Spinal cord (tissue), 10 donors: ENCODE results near the gene KRTAP1-3. TPM values are rescaled to one million over a fixed set of nuclear protein-coding genes. Genes with fewer than 3 reads are reported as not detected.
A peak's percentile ranks its signal among the peaks of the same experiment; 100 is the strongest.

ENCODE experiments used
- DNase-seq, 6 donors: peaks; one replicate each; pipeline versions ENCODE4 v3.0.0 to v3.0.0-alpha.2; 2013 to 2015; ENCODE audit warnings: low spot score in 6 of 6, low read depth in 4 of 6
- H3K27ac ChIP-seq: one replicate; pipeline ENCODE4 v1.5.1; 2013; ENCODE audit warnings: low read depth, low read length, control low read depth
- H3K27me3 ChIP-seq: one replicate; pipeline ENCODE4 v1.6.1; 2013; ENCODE audit warnings: low read length; ENCODE audit not compliant: control insufficient read depth, insufficient read depth
- H3K36me3 ChIP-seq: one replicate; pipeline ENCODE4 v1.6.1; 2013; ENCODE audit warnings: low read length; ENCODE audit not compliant: control insufficient read depth, insufficient read depth
- H3K4me1 ChIP-seq: one replicate; pipeline ENCODE4 v1.6.1; 2013; ENCODE audit warnings: low read length; ENCODE audit not compliant: control insufficient read depth, insufficient read depth
- H3K4me3 ChIP-seq: one replicate; pipeline ENCODE4 v1.5.1; 2013; ENCODE audit warnings: low read depth, low read length, control low read depth
- H3K9me3 ChIP-seq: one replicate; pipeline ENCODE4 v1.6.1; 2013; ENCODE audit warnings: low read length; ENCODE audit not compliant: control insufficient read depth, insufficient read depth
- WGBS: methylation state at CpG from one replicate; pipeline ENCODE4 v1.1.5; 2013; ENCODE audit warnings: missing lambda C conversion rate; ENCODE audit not compliant: insufficient coverage; 5-methylcytosine and 5-hydroxymethylcytosine counted together
- polyA plus RNA-seq, 2 donors: library from polyadenylated mRNA; unstranded; fragments of 120-200 nt; gene quantifications; one replicate each; pipeline ENCODE4 v1.2.1, GENCODE V29; 2013; ENCODE audit not compliant: insufficient read length in 2 of 2
- total RNA-seq, 2 donors: library from RNA; depleted of rRNA in 1 of 2; stranded (reverse); fragments of 120-200 nt in 1 of 2; fragments of >200 nt in 1 of 2; gene quantifications; one replicate each; pipeline versions ENCODE4 v1.2.3 to v1.2.4, GENCODE V29; 2013 to 2014
- donor health status: healthy.

KRTAP1-3 gene
- total and polyA plus RNA-seq, 4 donors, result not detected

DNA sequence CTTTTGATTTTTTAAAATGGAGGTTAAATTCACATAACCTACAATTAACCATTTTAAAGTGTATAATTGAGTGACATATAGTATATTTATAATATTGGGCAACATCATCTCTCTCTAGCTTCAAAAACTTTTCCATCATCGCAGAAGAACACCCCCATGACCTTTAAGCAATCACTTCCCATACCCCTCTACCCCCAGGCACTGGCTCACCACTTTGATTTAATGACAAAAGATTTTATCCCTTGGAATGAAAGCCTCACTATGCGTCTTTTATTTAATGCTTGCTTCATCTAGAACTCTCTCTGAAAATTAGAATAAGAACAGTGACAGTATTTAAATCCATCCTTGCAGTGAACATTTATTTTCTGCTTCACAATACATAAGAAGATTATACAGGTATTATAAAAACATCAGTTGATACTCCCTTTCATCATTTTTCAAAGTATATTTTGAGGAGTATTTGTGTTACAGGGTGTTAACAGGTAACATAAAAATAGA lies 3.2 kb upstream of the KRTAP1-3 start:
- Histone ChIP-seq H3K36me3 (no peaks in the 10 kb centered on the region), H3K4me3 (no peak overlapping the region), H3K27me3 (no peaks in the 10 kb centered on the region), H3K4me1 (no peaks in the 10 kb centered on the region), H3K27ac (no peak overlapping the region), H3K9me3 (no peaks in the 10 kb centered on the region)
- WGBS, result 63% methylated on average over 1 of the region's 2 CpGs
- DNase-seq, result no peak

DNA sequence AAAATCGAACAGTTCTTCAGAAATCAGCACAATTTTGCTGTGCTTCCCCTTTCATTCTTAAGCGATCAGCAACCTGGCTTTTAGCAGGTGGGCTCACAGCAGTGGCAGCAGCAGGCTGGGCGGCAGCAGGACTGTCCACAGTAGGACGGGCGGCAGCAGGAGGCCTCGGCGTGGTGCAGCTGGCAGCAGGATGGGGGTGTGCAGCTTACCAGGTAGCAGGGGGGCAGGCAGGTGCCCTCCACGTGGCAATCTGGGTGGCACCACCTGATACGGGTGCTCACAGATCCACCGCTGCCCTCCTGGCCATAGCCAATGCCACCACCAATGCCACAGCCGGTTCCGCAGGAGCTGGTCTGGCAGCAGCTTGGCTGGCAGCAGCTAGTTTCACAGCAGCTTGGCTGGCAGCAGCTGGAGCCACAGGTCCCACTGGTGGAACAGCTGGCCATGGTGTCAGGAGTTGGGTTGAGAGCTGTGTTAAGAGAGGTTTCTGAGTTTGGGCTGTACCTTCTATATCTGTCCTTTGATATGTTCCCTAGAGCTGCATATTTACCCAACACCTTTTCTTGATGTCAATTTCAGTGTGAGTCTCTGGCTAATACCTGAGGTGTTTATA lies 4.9 kb downstream of the KRTAP1-3 start, which contains the start of gene KRTAP1-4:
KRTAP1-4 (minus strand) TSS at position 563 of the 613 bp plus-strand sequence; CDS start at position 446, 117 bp downstream.
- no peak within 1 kb of the TSS for H3K4me3 ChIP-seq
- DNase-seq, result no peak
- H3K36me3 ChIP-seq, result no peaks in the 10 kb centered on the region
- no peaks in the 10 kb centered on the region for H3K9me3 ChIP-seq
- 78% methylated on average over 10 of the region's 12 CpGs for WGBS
- no peaks in the 10 kb centered on the region for H3K27me3 ChIP-seq
- H3K4me1 ChIP-seq, result no peaks in the 10 kb centered on the region
- no peak within 1 kb of the TSS for H3K27ac ChIP-seq

DNA sequence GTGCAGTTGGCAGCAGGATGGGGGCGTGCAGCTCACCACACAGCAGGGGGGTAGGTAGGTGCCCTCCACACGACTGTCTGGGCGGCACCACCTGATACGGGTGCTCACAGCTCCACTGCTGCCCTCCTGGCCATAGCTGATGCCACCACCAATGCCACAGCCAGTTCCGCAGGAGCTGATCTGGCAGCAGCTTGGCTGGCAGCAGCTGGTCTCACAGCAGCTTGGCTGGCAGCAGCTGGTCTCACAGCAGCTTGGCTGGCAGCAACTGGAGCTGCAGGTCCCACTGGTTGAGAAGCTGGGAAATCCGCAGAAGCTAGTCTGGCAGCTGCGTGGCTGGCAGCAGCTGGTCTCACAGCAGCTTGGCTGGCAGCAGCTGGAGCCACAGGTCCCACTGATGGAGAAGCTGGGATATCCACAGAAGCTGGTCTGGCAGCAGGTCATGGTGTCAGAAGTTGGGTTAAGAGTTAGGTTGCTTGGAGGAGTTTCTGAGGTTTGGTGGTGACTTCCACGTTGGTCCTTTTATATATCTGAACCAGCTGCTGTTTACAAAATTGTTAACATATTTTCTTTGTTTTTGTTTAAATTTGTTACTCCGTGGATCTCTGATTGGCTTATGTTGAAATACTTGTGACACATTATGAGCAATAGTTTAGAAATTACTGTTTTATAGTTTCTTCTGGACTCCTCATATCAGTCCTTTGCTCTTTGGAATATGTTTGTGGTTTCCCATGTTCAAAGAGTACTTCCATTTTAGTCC lies 7.8 kb downstream of the KRTAP1-3 start, which contains the start of gene KRTAP1-5:
KRTAP1-5 (minus strand) TSS at position 494 of the 757 bp plus-strand sequence; CDS start at position 441, 53 bp downstream.
- Histone ChIP-seq H3K4me1 (no peaks in the 10 kb centered on the region), H3K27ac (no peak within 1 kb of the TSS), H3K27me3 (no peaks in the 10 kb centered on the region), H3K4me3 (no peak within 1 kb of the TSS), H3K36me3 (no peaks in the 10 kb centered on the region), H3K9me3 (no peaks in the 10 kb centered on the region)
- 77% methylated on average over 7 of the region's 9 CpGs for WGBS
- DNase-seq, result peak in 2 of 6 donors; percentile 4 to 65

DNA sequence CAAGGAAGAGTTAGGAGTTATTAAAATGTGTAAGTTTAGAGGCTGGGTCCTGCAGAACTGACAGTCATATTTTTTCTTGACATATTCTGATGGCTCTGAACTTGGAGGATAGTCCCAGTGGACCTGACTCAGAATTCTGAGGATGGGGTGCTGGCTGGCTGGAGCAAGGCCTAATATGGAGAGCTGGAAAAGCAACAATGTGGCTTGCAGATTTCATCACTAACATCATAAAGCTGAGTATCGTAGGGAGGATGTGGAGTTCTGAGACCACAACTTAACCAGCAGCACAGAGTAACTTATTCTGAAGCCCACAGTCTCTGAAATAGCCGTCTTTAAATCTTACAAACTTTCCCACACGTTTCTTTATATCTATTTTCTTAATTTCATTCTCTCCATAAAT lies 10.0 kb downstream of the KRTAP1-3 start:
- H3K4me3 ChIP-seq, result no peak overlapping the region
- H3K27ac ChIP-seq, result no peak overlapping the region
- no peaks in the 10 kb centered on the region for H3K36me3 ChIP-seq
- no peak for DNase-seq
- H3K4me1 ChIP-seq, result no peaks in the 10 kb centered on the region
- no peaks in the 10 kb centered on the region for H3K27me3 ChIP-seq
- WGBS, result 83% methylated on average over 1 of the region's 3 CpGs
- H3K9me3 ChIP-seq, result no peaks in the 10 kb centered on the region

DNA sequence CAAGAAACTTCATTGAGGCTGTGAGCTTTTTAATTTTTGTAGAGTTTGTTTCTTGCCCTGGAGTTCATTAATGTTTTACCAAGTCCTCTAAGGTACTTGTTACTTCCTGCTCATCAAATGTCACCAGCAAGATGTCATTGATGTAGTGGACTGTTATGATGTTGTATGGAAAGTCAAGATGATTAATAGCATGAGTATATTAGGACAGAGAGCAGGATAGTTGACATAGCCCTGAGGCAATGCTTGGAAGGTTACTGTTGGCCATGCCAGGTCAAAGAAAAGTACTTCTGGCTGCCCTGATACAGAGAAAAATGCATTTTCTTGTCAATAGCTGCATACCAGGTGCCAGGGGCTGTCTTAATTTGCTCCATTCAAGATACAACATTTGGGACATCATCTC lies 14.3 kb downstream of the KRTAP1-3 start:
- Histone ChIP-seq H3K4me3 (no peak overlapping the region), H3K9me3 (no peaks in the 10 kb centered on the region), H3K27ac (no peak overlapping the region), H3K36me3 (no peaks in the 10 kb centered on the region), H3K4me1 (no peaks in the 10 kb centered on the region), H3K27me3 (no peaks in the 10 kb centered on the region)
- DNase-seq, result no peak

DNA sequence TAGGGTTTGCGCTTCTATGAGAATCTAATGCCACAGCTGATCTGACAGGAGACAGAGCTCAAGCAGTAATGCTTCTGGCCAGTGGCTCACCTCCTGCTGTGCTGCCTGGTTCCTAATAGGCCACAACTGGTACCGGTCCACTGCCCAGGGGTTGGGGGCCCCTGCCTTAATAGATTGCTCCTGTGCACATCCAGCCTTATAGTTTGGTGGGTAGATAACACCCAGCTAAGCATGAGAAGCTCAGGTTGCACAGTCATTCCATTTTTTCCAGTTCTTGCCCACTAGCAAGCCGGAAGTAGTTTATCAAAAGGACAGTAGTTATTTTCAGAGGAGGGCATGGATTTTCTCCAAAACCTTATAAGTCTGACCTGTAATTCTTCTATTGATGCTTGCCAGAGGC lies 15.3 kb downstream of the KRTAP1-3 start:
- Histone ChIP-seq H3K4me3 (no peak overlapping the region), H3K27me3 (no peaks in the 10 kb centered on the region), H3K9me3 (no peaks in the 10 kb centered on the region), H3K27ac (no peak overlapping the region), H3K4me1 (no peaks in the 10 kb centered on the region), H3K36me3 (no peaks in the 10 kb centered on the region)
- DNase-seq, result no peak
- 86% methylated on average over 2 of the region's 3 CpGs for WGBS

DNA sequence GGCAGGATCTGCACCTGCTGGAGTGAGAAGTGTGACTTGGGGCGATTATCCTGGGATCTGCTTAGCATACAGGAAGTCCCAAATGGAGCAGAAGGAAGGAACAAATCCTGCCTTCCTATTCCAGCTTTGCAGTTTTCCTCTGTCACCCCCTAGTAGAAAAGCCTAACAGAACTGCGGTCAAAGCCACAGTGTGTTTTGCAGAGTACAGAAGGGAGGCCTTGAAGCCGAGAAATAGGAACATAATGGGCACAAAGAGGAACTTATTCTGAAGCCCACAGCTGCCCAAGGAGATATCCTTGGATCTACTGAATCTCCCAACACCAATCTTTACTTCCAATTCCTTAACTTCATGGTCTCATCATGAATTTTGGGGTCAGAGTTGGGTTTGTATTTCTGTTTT lies 16.1 kb downstream of the KRTAP1-3 start:
- no peaks in the 10 kb centered on the region for H3K27me3 ChIP-seq
- 80% methylated on average over 2 of the region's 3 CpGs for WGBS
- H3K27ac ChIP-seq, result no peak overlapping the region

DNA sequence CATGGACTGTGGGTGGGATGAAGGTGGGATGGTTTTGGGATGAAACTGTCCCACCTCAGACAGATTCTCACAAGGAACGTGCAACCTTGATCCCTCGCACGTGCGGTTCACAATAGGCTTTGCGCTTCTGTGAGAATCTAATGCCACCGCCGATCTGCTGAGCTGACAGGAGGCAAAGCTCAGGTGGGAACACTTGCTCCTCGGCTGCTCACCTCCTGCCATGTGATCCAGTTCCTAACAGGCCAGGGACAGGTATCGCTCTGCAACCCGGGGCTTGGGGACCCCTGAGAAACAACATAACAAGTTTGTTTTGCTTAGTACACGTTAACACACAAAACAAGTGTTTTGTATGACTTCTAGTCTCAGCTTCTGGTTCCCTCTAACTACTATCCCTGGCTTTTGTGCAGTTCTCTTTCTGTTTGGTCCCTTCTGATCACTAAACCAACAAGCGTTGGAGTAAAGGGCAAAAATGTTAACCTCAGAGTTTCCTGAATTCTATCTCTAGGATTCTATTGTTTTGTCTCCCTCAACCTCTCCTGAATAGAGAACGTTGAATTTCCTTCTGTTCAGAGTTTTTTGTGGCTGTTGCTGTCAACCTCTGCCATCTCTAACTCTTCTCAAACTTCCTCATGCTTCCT lies 18.0 kb downstream of the KRTAP1-3 start:
- no peak overlapping the region for H3K4me3 ChIP-seq
- DNase-seq, result no peak
- H3K27me3 ChIP-seq, result no peaks in the 10 kb centered on the region
- H3K4me1 ChIP-seq, result no peaks in the 10 kb centered on the region
- no peak overlapping the region for H3K27ac ChIP-seq
- 82% methylated on average over 13 of the region's 13 CpGs for WGBS
- H3K36me3 ChIP-seq, result no peaks in the 10 kb centered on the region
- no peaks in the 10 kb centered on the region for H3K9me3 ChIP-seq

More for the DNA sequence above, 16.1 kb downstream of the KRTAP1-3 start:
- Histone ChIP-seq H3K9me3 (no peaks in the 10 kb centered on the region), H3K4me1 (no peaks in the 10 kb centered on the region), H3K4me3 (no peak overlapping the region), H3K36me3 (no peaks in the 10 kb centered on the region)
- no peak for DNase-seq

DNA sequence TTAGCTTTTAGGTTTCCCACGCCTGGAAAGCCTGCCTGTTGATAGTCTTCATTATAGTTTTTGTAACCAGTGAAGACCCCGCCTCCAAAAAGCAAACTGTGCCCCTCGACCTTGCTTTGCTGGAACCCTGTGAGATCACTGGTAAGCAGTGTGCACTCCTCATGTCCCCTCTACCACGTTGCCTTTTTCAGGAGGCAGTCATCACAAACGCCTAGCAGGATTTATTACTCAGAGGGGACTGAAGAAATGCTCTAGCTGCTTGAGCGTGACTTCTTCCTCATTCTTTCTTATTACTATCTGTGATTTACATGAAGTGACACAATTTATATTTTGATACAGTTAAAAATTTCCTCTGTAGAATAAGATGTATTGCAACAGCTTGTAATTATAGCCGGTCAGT lies 19.2 kb downstream of the KRTAP1-3 start:
- DNase-seq, result no peak
- Histone ChIP-seq H3K4me1 (no peaks in the 10 kb centered on the region), H3K27me3 (no peaks in the 10 kb centered on the region), H3K27ac (no peak overlapping the region), H3K4me3 (no peak overlapping the region), H3K9me3 (no peaks in the 10 kb centered on the region), H3K36me3 (no peaks in the 10 kb centered on the region)
- 79% methylated on average over 4 of the region's 7 CpGs for WGBS
